Tibial artery (tissue), 4 donors: Measurements from ENCODE around the gene MAP1LC3B2.

ENCODE experiments used
- DNase-seq, 2 donors: peaks; one replicate each; pipeline ENCODE4 v3.0.0-alpha.2; 2019
- H3K27ac ChIP-seq, 2 donors: fragments of 200-600 bp; sonication (generic) in 1 of 2; 1 replicate in 1 of 2; 2 replicates in 1 of 2; pipeline ENCODE4 v1.5.1; 2018 to 2019; ENCODE audit warnings: mild to moderate bottlenecking in 1 of 2
- H3K27me3 ChIP-seq, 2 donors: fragments of 200-600 bp; sonication (generic) in 1 of 2; one replicate each; pipeline versions ENCODE4 v1.5.1 to v1.6.0; 2016 to 2019
- H3K36me3 ChIP-seq, 3 donors: fragments of 200-600 bp; sonication (generic) in 2 of 3; one replicate each; pipeline ENCODE4 v1.5.1; 2016 to 2019; ENCODE audit warnings: mild to moderate bottlenecking in 2 of 3
- H3K4me1 ChIP-seq, 4 donors: fragments of 200-600 bp; sonication (generic) in 2 of 4; 1 replicate in 3 of 4; 2 replicates in 1 of 4; pipeline ENCODE4 v1.5.1; 2016 to 2019
- H3K4me3 ChIP-seq, 2 donors: fragments of 200-600 bp; sonication (generic) in 1 of 2; 1 replicate in 1 of 2; 2 replicates in 1 of 2; pipeline ENCODE4 v1.5.1; 2018 to 2019; ENCODE audit warnings: mild to moderate bottlenecking in 2 of 2
- H3K9me3 ChIP-seq, 3 donors: fragments of 200-600 bp; sonication (generic) in 1 of 3; one replicate each; pipeline ENCODE4 v1.5.1; 2016 to 2019
- CTCF ChIP-seq, 2 experiments: fragments of 200-600 bp in 1 of 2; fragments of 450-650 bp in 1 of 2; IDR thresholded peaks; one replicate each; pipeline ENCODE4 v1.5.1; 2017 to 2019; ENCODE audit warnings: antibody characterized with exemption in 2 of 2, mild to moderate bottlenecking in 1 of 2, moderate library complexity in 1 of 2
- intact Hi-C: fragments of 100-400 bp; cut with DNase I; formaldehyde crosslinking; loops from one replicate; pipeline ENCODE4 v1.15.0; 2023; ENCODE audit warnings: low total_unique reads

MAP1LC3B2 gene

GRCh38 chr12:116591855-116592637 is 32.9 kb downstream of the MAP1LC3B2 start:
- intact Hi-C loops, result no loop called here
- no peak for TF ChIP-seq CTCF (IDR thresholded peaks at IDR 0.05)
- Histone ChIP-seq H3K9me3 (no peaks in the 10 kb centered on the region), H3K36me3 (no peaks in the 10 kb centered on the region), H3K27ac (peak overlapping the region; percentile 13 to 33), H3K4me3 (no peak overlapping the region), H3K4me1 (peaks cover 0 to 32% (median 27%) of the 10 kb centered on the region in 4 donors), H3K27me3 (no peaks in the 10 kb centered on the region)
- peak; percentile 29 to 70 for DNase-seq

GRCh38 chr12:116592731-116593130 is 33.5 kb downstream of the MAP1LC3B2 start:
- no peaks in the 10 kb centered on the region for H3K27me3 ChIP-seq
- H3K9me3 ChIP-seq, result no peaks in the 10 kb centered on the region
- H3K36me3 ChIP-seq, result no peaks in the 10 kb centered on the region
- peaks cover 0 to 32% (median 27%) of the 10 kb centered on the region in 4 donors for H3K4me1 ChIP-seq
- H3K4me3 ChIP-seq, result no peak overlapping the region
- peak in 1 of 2 donors; percentile 42 for DNase-seq
- H3K27ac ChIP-seq, result peak overlapping the region; percentile 13 to 33
- intact Hi-C loops, result no loop called here
- no peak for TF ChIP-seq CTCF (IDR thresholded peaks at IDR 0.05)

GRCh38 chr12:116594325-116595038 is 35.3 kb downstream of the MAP1LC3B2 start:
- Histone ChIP-seq H3K4me3 (no peak overlapping the region), H3K36me3 (no peaks in the 10 kb centered on the region), H3K9me3 (no peaks in the 10 kb centered on the region), H3K27ac (no peak overlapping the region), H3K27me3 (no peaks in the 10 kb centered on the region), H3K4me1 (peaks cover 0 to 47% (median 39%) of the 10 kb centered on the region in 4 donors)
- intact Hi-C loops, result loop anchor here (5.0 kb wide), 2 partner anchors 72 to 592 kb away; no protein-coding TSS in a partner anchor
- TF ChIP-seq CTCF (IDR thresholded peaks at IDR 0.05), result no peak
- DNase-seq, result peak; percentile 49 to 76

GRCh38 chr12:116595186-116595585 is 36.0 kb downstream of the MAP1LC3B2 start:
- DNase-seq, result peak in 1 of 2 donors; percentile 49
- H3K36me3 ChIP-seq, result no peaks in the 10 kb centered on the region
- TF ChIP-seq CTCF (IDR thresholded peaks at IDR 0.05), result no peak
- H3K9me3 ChIP-seq, result no peaks in the 10 kb centered on the region
- H3K27ac ChIP-seq, result no peak overlapping the region
- H3K27me3 ChIP-seq, result no peaks in the 10 kb centered on the region
- intact Hi-C loops, result loop anchor here (5.0 kb wide), 2 partner anchors 73 to 593 kb away; no protein-coding TSS in a partner anchor
- peaks cover 0 to 52% (median 41%) of the 10 kb centered on the region in 4 donors for H3K4me1 ChIP-seq
- no peak overlapping the region for H3K4me3 ChIP-seq

- intact Hi-C loops, result loop anchor here (5.0 kb wide), 2 partner anchors 73 to 593 kb away; no protein-coding TSS in a partner anchor
- Histone ChIP-seq H3K9me3 (no peaks in the 10 kb centered on the region), H3K4me1 (peaks cover 0 to 52% (median 42%) of the 10 kb centered on the region in 4 donors), H3K36me3 (no peaks in the 10 kb centered on the region), H3K4me3 (no peak overlapping the region), H3K27ac (no peak overlapping the region), H3K27me3 (no peaks in the 10 kb centered on the region)
- no peak for DNase-seq
- no peak for TF ChIP-seq CTCF (IDR thresholded peaks at IDR 0.05)
Measured at GRCh38 chr12:116595672-116596071, 36.5 kb downstream of the MAP1LC3B2 start.
